ENCODE results near the gene HNF4A.

GRCh38 chr20:44479643-44480042, 124.1 kb downstream of the HNF4A start:
- TF ChIP-seq CTCF (conservative IDR thresholded peaks at IDR 0.05; ENCODE audit: low read length), result no peak
- TF ChIP-seq EZH2phosphoT487 (IDR thresholded peaks at IDR 0.05; ENCODE audit: borderline replicate concordance, low read depth, low read length), result no peak

Measured in OCI-LY7 (cell line).